Thyroid gland (tissue), 4 donors: ENCODE data around the gene ORC4. TPM values are rescaled to one million over a fixed set of nuclear protein-coding genes. Genes with fewer than 3 reads are reported as not detected.
"Not testable (repeated sequence)": the region's sequence is repeated elsewhere in the genome, so short reads cannot be mapped to it uniquely, and the experiment has no call there.

Experiments
- DNase-seq, 2 donors: peaks; one replicate each; pipeline ENCODE4 v3.0.0-alpha.2; 2019
- H3K27ac ChIP-seq, 3 donors: fragments of 200-600 bp; sonication (generic); 1 replicate in 2 of 3; 2 replicates in 1 of 3; pipeline ENCODE4 v1.5.1; 2016 to 2019; ENCODE audit warnings: mild to moderate bottlenecking in 1 of 3, moderate library complexity in 1 of 3
- H3K27me3 ChIP-seq: fragments of 200-600 bp; sonication (generic); one replicate; pipeline ENCODE4 v1.5.1; 2019
- H3K36me3 ChIP-seq, 2 donors: fragments of 200-600 bp; sonication (generic); one replicate each; pipeline ENCODE4 v1.5.1; 2016 to 2019
- H3K4me1 ChIP-seq, 2 donors: fragments of 200-600 bp; sonication (generic); one replicate each; pipeline ENCODE4 v1.5.1; 2017 to 2019
- H3K4me3 ChIP-seq, 3 donors: fragments of 200-600 bp; sonication (generic); replicated peaks in 1 of 3; 1 replicate in 2 of 3; 2 replicates in 1 of 3; pipeline ENCODE4 v1.5.1; 2016; ENCODE audit warnings: mild to moderate bottlenecking in 1 of 3
- H3K9me3 ChIP-seq: fragments of 200-600 bp; sonication (generic); one replicate; pipeline ENCODE4 v1.5.1; 2017
- POLR2A ChIP-seq, 2 donors: fragments of 450-650 bp; IDR thresholded peaks; one replicate each; pipeline ENCODE4 v1.6.1; 2017; ENCODE audit warnings: antibody characterized with exemption in 2 of 2, mild to moderate bottlenecking in 2 of 2, moderate library complexity in 1 of 2
- WGBS, 2 donors: methylation state at CpG; one replicate each; pipeline ENCODE4 v1.1.5; 2017; 5-methylcytosine and 5-hydroxymethylcytosine counted together
- intact Hi-C: fragments of 100-400 bp; cut with DNase I; formaldehyde crosslinking; loops from one replicate; pipeline ENCODE4 v1.15.1; 2023
- total RNA-seq, 4 donors: library from RNA; depleted of rRNA; stranded (reverse); fragments of >200 nt; gene quantifications; one replicate each; pipeline ENCODE4 v1.2.3, GENCODE V29; 2016
- TF ChIP-seq, protein P1 (sequence below), 6 experiments: fragments of 200-600 bp in 3 of 6; fragments of 450-650 bp in 3 of 6; sonication (generic) in 3 of 6; IDR thresholded peaks; one replicate each; pipeline ENCODE4 v1.5.1; 2016 to 2019; ENCODE audit warnings: antibody characterized with exemption in 6 of 6, mild to moderate bottlenecking in 2 of 6, inconsistent platforms in 1 of 6, moderate library complexity in 1 of 6

Gene ORC4
- total RNA-seq, 4 donors from 2014 or later: 62.5 to 89.2 (median 76.5) TPM

GRCh38 chr2:148007219-148007900, 13.2 kb downstream of the ORC4 start:
- H3K4me1 ChIP-seq: no peaks in the 10 kb centered on the region
- no peak overlapping the region for H3K27ac ChIP-seq
- no peak for TF ChIP-seq POLR2A (IDR thresholded peaks at IDR 0.05)
- TF ChIP-seq, protein P1, sequence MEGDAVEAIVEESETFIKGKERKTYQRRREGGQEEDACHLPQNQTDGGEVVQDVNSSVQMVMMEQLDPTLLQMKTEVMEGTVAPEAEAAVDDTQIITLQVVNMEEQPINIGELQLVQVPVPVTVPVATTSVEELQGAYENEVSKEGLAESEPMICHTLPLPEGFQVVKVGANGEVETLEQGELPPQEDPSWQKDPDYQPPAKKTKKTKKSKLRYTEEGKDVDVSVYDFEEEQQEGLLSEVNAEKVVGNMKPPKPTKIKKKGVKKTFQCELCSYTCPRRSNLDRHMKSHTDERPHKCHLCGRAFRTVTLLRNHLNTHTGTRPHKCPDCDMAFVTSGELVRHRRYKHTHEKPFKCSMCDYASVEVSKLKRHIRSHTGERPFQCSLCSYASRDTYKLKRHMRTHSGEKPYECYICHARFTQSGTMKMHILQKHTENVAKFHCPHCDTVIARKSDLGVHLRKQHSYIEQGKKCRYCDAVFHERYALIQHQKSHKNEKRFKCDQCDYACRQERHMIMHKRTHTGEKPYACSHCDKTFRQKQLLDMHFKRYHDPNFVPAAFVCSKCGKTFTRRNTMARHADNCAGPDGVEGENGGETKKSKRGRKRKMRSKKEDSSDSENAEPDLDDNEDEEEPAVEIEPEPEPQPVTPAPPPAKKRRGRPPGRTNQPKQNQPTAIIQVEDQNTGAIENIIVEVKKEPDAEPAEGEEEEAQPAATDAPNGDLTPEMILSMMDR (IDR thresholded peaks at IDR 0.05): no peak
- DNase-seq: no peak
- 98 to 99% methylated on average over 5 of the region's 5 CpGs for WGBS, 2 donors
- H3K4me3 ChIP-seq: no peak overlapping the region
- no peaks in the 10 kb centered on the region for H3K27me3 ChIP-seq
- no peaks in the 10 kb centered on the region for H3K36me3 ChIP-seq
- intact Hi-C loops: no loop called here
- no peaks in the 10 kb centered on the region for H3K9me3 ChIP-seq

- TF ChIP-seq, protein P1 (IDR thresholded peaks at IDR 0.05): no peak
- no peak for TF ChIP-seq POLR2A (IDR thresholded peaks at IDR 0.05)
- Histone ChIP-seq H3K36me3 (no peaks in the 10 kb centered on the region), H3K4me1 (no peaks in the 10 kb centered on the region), H3K27me3 (no peaks in the 10 kb centered on the region), H3K27ac (no peak overlapping the region), H3K4me3 (no peak overlapping the region), H3K9me3 (no peaks in the 10 kb centered on the region)
- WGBS, 2 donors: 84 to 90% methylated on average over 5 to 6 of the region's 6 CpGs
- DNase-seq: no peak
- intact Hi-C loops: no loop called here
Observed at GRCh38 chr2:148006249-148007007, 14.1 kb downstream of the ORC4 start.

GRCh38 chr2:148002420-148002819, 18.1 kb downstream of the ORC4 start:
- H3K36me3 ChIP-seq, intact Hi-C loops, H3K27me3 ChIP-seq, H3K27ac ChIP-seq, H3K9me3 ChIP-seq, H3K4me1 ChIP-seq, DNase-seq, H3K4me3 ChIP-seq: not testable (repeated sequence)

DNA sequence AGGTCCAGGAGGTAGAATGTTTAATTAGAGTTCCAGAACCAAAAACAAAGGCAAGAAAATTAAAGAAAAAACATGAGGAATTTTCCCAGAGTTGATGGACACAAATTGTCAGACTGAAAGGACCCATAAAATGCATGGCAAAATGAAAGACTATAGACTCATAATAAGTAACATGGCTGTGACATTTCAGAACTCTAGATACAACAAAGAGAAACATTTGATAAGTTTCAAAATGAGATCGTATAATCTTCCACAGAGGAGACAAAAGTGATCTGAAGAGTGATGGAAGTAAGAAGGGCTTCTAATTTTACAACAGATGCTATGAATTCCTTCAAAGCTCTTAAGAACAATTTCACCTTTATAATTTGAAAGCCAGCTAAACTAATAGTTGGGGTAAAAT, 20.4 kb downstream of the ORC4 start:
- intact Hi-C loops: no loop called here
- DNase-seq: no peak
- Histone ChIP-seq H3K27ac (no peak overlapping the region), H3K27me3 (no peaks in the 10 kb centered on the region), H3K36me3 (no peaks in the 10 kb centered on the region), H3K4me1 (no peaks in the 10 kb centered on the region), H3K4me3 (no peak overlapping the region), H3K9me3 (no peaks in the 10 kb centered on the region)
- 92 to 96% methylated on average over 1 of the region's 1 CpG for WGBS, 2 donors
- TF ChIP-seq POLR2A (IDR thresholded peaks at IDR 0.05): no peak
- TF ChIP-seq, protein P1 (IDR thresholded peaks at IDR 0.05): no peak

DNA sequence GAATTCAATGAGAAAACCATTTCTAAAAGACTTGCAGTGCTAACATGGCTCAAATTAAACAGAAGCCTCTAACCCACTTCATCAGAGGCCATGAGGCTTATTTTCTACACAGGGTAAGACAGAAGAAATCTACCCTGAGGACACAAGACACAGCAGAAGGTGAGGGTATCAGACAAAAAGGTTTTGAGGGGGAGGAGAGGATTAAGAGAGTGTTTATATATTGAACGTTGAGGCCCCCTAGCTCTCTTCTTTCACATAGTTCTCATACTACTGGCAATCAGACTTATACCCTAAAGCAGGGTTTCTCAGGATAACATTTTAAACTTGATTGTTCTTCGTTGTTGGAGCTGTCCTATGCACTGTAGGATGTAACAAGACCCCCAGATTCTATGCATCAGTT, 21.4 kb downstream of the ORC4 start:
- Histone ChIP-seq H3K9me3 (no peaks in the 10 kb centered on the region), H3K4me1 (no peaks in the 10 kb centered on the region), H3K27me3 (no peaks in the 10 kb centered on the region), H3K36me3 (no peaks in the 10 kb centered on the region), H3K4me3 (no peak overlapping the region), H3K27ac (no peak overlapping the region)
- TF ChIP-seq, protein P1 (IDR thresholded peaks at IDR 0.05): no peak
- 60 to 61% methylated on average over 2 of the region's 2 CpGs for WGBS, 2 donors
- intact Hi-C loops: loop anchor here (10.0 kb wide), 1 partner anchor 526 kb away; no protein-coding TSS in a partner anchor
- DNase-seq: no peak
